HG03280 (cell line): ENCODE results near the gene C10orf95.

Experiments
- ATAC-seq: cut with Tn5 transposase; IDR thresholded peaks from one replicate; pipeline ENCODE4 v1.9.1; 2021; ENCODE audit warnings: mild to moderate bottlenecking, moderate library complexity; ENCODE audit not compliant: unreplicated experiment

C10orf95 gene

DNA sequence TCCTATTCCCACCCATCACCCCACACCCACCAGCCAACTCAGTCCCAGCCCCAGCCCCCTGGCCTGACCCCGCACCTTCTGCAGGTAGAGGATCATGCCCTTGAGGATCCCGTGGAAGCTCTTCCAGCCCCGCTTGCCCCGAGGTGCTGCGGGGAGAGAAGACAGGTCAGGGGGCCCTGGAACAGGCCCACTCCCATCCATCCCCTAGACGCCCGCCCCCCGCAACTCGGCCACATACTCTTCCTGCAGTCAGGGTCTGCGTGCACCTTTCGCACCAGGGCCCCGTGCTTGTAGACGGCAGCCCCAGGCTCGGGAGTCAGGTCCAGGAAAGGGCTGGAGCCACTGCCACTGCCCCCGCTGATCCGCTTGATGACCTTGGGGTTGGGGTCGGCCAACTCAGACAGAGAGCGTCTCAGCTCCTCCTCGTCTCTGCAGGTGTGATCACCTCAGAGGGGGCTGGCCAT is 46.2 kb downstream of the C10orf95 start:
- no peak for ATAC-seq

DNA sequence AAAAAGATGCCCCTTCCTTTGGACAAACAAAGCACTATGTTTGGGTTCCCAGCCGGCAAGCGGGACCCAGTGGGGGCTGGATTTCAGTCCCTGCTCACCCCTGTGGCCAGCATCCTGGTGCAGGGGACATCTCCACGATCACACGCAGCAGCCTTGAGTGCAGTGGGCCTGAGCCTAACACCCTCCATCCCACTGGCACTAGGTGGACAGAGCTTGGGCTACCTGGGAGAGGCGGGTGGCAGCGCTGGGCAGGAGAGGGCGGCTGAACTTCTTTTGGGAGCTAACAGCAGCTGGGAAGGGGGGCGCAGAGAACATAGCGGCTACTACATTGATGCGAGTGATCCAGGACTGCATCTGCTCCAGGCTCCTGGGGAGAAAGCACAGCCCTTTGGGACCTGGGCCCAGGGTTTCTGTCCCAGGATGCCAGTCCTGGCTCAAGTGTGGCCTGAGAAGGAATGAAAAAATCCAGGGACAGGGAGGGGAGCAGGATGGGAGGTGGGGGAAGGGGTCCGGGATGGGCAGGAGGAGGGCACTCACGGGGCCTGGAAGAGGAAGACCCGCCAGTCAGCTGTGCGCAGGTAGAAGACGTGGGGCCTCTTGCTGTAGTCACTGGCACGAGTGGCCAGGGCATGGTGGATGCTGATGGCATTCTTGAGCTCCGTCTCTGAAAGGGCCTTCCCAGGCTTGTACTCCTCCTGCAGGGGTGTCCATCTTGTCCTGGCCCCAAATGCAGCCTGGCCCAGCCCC is 46.8 kb downstream of the C10orf95 start:
- ATAC-seq = no peak

DNA sequence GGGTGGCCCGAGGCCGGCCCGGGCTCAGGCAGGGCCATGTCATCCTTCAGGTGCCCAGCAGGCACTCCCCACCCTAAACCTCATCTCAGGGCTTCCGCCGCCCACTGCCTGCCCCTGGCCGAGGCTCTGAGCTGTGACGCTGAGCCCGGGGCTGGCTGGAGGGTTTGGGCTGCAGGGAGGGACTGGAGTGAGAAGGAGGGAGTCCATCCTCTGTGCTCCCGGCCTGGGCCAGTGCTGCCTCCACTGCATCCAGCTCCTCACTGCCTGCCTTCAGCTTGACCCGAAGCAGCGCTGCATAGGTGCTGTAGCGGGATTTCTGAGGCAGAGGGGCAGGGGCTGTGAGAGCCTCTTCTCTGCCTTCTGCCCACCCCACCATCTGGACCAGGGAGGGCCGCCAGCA is 48.2 kb downstream of the C10orf95 start:
- no peak for ATAC-seq

DNA sequence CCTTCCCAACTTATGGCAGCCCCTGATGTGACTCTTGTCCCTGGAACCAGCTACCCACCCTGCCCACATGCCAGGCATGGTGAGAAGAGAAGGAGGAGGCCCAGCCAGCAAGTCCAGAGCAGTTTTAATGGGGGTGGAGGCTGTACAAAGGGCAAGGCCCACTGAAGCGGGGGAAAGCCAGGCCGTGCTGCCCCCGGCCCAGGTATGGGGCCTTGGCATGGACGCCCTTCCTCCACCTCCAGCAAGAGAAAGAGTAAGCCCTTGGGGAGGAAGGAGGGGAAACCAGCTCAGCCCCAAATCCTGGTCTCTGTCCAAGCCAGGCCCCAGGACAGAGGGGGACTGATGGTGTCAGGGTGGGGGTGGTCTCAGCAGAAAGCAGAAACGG is 48.8 kb downstream of the C10orf95 start:
- ATAC-seq = no peak

DNA sequence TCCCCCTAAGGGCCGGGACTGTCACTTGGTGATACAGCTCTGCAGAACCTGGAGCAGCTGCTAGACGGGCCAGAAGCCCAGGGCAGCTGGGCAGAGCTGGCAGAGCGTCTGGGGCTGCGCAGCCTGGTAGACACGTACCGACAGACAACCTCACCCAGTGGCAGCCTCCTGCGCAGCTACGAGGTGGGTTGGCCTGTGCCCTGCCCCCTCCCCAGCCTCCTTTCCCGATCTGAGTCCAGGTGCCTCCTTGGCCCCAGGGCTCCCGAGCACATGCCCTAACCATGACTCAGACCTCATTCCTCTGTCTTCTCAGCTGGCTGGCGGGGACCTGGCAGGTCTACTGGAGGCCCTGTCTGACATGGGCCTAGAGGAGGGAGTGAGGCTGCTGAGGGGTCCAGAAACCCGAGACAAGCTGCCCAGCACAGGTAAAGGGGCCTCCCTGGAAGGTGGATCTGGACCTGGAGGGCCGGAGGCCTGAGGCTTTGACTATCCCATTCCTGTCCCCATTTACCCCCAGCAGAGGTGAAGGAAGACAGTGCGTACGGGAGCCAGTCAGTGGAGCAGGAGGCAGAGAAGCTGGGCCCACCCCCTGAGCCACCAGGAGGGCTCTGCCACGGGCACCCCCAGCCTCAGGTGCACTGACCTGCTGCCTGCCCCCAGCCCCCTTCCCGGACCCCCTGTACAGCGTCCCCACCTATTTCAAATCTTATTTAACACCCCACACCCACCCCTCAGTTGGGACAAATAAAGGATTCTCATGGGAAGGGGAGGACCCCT is 49.4 kb downstream of the C10orf95 start:
- ATAC-seq = no peak

DNA sequence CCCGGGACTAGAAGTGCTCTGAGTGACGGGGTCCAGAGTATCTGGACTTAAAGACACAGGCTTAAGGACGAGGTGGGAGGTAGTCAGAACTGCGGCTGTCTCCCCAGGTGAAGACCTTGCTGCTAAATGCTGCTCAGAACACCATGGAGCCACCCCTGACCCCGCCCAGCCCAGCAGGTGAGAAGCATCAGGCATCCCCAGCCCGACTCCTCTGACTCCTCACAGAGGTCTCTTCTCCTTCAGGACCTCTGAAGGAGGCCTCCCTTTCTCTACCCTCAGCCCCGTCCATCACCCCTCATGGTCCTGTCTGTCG is 50.0 kb downstream of the C10orf95 start:
- ATAC-seq = no peak

DNA sequence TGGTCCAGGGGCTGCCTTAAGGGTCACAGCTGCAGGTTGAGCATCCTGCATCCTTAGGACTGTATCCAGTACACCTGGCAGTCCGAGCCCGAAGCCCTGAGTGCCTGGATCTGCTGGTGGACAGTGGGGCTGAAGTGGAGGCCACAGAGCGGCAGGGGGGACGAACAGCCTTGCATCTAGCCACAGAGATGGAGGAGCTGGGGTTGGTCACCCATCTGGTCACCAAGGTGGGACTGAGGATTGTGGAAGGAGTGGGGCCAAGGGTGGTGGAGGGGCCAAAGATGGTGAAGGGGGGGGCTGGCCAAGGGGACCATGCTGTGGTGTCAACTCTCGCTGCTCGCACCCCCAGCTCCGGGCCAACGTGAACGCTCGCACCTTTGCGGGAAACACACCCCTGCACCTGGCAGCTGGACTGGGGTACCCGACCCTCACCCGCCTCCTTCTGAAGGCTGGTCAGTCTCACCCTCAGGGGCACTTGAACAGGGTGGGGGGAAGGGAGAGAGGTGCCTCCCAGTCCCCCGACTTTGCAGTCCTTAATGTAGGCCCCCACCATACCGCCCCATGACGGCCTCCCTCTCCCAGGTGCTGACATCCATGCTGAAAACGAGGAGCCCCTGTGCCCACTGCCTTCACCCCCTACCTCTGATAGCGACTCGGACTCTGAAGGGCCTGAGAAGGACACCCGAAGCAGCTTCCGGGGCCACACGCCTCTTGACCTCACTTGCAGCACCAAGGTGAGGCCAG is 50.6 kb downstream of the C10orf95 start:
- no peak for ATAC-seq

DNA sequence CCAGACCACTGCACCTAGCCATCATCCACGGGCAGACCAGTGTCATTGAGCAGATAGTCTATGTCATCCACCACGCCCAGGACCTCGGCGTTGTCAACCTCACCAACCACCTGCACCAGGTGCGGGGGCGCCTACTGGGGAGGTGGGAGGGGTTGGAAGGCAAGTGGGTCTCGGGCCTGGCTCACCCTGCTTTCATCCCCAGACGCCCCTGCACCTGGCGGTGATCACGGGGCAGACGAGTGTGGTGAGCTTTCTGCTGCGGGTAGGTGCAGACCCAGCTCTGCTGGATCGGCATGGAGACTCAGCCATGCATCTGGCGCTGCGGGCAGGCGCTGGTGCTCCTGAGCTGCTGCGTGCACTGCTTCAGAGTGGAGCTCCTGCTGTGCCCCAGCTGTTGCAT is 51.3 kb downstream of the C10orf95 start:
- no peak for ATAC-seq
